ENCODE results near the gene GAPT.
"Not testable (repeated sequence)": the region's sequence is repeated elsewhere in the genome, so short reads cannot be mapped to it uniquely, and the experiment has no call there.

The GAPT gene

DNA sequence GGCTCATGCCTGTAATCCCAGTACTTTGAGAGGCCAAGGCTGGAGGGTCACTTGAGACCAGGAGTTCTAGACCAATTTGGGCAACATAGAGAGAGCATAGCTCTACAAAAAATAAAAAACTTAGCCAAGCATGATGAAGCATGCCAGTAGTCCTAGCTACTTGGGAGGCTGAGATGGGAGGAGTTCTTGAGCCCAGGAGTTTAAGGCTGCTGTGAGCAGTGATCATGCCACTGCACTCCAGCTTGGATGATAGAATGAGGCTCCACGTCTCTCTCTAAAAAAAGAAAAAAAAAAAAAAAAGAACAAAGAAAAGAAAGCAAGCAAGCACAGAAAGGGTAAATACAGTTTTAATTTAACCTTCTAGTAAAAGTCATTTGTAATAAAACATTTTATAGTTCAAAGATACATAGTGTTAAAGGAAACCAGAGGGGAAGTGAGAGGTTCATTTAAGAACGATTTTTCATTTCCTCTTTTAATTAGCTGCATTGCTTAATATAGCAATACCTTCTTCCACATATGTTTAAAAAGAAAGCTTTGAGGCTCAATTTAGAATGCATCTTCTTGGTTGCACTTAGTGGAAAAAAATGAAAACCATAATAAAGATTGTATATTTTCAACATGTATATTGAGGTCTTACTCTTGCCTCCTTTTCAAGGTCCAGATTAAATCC, 14.9 kb downstream of the GAPT start:
- DNase-seq, result no peak

DNA sequence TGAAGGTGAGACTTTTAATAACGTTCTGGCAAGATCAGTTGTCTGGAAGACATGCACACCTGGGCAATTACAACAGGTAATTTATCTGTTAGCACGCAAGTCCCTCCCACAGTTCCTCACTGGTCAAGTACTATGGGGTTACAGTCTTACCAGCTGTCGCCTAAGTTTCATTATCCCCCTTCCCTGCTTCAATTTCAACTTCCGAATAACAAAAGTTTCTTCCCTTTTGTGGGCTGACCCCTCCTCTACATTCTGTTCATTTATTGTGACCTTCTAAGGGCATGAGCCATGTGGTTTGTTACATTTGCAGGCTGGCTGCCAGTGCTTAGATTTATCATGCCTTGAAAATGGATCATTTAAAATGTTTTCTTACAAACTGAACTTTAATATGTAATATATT, 16.5 kb downstream of the GAPT start:
- DNase-seq, result no peak

DNA sequence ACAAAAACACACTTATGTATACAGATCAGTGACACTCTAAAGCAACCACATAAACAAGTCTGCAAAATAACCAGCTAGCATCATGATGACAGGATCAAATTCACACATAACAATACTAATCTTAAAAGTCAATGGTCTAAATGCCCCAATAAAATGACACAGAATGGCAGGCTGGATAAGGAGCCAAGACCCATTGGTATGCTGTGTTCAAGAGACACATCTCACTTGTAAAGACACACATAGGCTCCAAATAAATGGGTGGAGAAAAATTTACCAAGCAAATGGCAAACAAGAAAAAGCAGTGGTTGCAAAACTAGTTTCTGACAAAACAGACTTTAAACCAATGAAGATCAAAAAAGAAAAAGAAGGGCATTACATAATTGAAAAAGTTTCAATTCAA, 26.0 kb downstream of the GAPT start:
- DNase-seq, result no peak

DNA sequence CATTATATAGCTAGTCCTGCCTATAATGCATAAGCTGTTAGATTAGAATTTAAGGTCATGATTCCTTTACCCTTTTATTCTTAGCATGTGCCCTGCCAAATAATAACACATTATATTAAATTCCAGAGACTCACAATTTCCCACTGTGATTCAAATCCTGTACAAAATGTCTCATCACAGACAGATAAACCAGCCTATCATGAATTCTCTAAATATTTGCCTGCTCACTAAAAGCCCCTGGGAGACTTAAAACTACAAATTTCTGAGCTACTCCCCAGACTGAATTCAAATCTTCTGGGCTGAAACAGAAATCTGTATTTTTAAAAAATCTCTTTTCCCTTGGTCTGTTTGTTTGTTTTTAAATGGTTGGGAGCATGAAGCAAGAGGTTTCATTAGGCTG, 32.7 kb downstream of the GAPT start:
- no peak for DNase-seq

DNA sequence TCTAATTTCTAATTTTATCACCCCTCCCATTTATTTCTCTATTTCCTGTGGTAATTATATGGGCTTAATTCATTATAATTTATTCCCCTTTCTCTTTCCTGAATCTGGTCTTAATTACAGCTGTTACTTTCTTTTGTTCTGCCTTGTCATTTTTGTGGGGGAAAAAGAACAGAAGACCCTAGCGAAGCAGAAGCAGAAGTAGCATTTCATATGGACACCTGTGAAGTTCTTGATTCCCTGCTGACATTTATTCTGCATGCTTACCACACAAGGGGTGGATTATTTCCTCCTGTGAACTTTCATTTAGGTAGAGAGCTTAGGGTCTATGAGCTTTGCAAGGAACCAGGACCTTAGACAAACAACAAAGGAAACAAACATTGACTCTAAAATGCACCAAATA, 33.3 kb downstream of the GAPT start:
- no peak for DNase-seq

DNA sequence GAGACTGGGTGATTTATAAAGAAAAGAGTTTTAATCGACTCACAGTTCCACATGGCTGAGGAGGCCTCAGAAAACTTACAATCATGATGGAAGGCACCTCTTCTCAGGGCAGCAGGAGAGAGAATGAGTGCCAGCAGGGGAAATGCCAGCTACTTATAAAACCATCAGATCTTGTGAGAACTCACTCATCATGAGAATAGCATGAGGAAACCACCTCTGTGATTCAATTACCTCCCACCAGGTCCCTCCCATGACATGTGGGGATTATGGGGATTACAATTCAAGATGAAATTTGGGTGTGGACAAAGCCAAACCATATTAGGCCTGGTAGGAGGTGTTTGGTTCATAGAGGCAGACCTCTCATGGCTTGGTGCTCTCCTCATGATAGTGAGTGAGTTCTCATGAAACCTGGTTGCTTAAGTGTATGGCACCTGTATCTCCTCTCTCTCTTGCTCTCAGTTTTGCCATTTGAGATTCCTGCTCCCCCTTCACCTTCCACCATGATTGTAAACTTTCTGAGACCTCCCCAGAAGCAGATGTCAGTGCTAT, 39.8 kb downstream of the GAPT start:
- DNase-seq, result no peak

DNA sequence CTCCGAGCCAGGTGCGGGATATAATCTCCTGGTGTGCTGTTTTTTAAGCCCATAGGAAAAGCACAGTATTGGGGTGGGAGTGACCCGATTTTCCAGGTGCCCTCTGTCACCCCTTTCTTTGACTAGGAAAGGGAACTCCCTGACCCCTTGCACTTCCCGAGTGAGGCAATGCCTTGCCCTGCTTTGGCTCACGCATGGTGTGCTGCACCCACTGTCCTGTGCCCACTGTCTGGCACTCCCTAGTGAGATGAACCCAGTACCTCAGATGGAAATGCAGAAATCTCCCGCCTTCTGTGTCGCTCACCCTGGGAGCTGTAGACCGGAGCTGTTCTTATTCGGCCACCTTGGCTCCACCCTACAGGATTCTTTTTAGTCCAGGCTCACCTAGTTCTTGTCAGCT, 50.7 kb downstream of the GAPT start:
- DNase-seq, result not testable (repeated sequence)

DNA sequence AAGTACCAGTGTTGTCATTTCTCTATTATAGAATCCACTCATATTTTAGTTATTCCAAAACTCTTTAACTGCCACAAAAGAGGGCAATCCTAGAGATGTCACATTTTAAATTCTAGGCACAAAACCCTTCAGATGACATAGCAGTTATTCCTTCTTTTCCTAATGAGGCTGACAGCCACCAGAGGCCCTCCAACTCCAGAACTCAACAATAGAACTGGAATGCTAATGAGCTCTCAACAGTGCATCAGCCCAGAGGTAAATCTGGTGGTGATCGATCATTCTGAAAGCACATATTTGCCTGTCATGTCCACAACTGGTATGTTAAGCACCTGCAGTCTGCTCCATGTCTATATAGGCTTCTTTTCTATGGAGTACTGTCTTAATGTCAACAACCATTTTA, 51.5 kb downstream of the GAPT start:
- DNase-seq, result no peak

DNA sequence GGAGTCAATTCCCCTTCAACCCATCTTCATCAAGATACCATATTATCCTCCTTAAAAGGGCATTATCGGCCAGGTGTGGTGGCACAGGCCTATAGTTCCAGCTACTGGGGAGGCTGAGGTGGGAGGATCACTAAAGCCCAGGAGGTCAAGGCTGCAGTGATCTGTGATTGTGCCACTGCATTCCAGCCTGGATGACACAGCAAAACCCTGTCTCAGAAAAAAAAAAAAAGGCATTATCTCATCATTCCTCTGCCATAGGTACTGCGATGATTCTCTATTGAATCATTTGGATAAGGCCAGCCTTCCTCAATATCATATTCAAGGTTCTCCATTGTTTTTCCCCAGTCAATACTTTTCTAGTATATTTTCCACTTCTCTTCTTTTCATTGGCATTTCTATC, 52.5 kb downstream of the GAPT start:
- DNase-seq, result no peak

DNA sequence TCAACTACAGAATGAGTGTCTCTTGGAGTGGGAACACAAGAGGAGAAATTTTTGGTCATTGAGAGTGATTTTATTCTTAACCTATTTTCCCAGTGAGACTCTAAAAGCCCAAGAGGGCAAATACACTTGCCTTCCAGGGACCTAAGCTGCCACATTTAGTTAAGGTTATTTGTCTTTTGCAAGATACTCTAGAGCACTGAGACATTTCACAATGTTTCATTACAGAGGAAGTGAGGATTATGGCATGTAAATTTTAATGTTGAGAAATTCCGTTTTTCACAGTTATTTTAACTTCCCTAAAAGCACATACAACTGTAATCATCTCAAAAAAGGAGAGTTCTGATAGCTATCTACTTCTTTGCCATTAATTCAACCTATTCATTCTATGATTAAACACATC, 53.0 kb downstream of the GAPT start:
- no peak for DNase-seq

DNA sequence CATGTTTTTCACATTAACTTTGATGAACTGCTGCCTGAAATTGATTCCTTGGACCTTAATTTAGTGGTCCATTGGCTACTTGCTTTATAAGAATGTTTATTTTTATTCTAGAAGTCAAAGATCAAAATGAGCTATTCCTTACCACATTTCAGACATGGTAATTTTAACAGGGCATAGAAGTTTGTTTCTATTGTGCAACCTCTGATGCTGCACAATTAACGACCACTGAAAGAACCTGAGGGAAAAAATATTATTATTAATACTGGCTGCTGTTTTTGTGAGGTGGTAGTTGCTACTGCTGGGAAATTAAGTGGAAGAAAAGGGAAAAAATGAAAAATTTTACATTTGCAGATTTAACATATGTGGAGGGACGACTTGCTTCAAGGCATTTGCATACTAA, 53.7 kb downstream of the GAPT start:
- DNase-seq, result no peak

DNA sequence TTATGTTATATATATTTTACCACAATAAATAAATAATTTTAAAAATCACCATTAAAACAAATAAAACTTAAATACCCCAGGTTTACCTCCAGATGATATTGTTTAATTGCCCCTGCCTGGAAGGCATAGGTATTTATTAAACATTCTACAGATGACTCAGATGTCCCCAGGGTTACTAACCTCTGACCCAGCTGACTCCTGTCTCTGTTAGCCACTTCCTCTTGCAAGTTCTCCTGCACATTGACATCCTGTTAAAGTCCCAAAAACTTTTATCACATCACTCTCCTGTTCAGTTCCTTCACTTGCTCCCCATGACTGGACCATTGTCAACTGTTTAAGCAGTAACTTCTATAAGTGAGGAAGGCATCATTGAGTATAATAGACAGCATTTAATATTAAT, 54.7 kb downstream of the GAPT start:
- DNase-seq, result no peak

Measured in stimulated activated CD4-positive, alpha-beta T cell treated with anti-CD3 and anti-CD28 coated beads, Interleukin-4, amount 100 ng/mL, for 24 hours (primary cell).